AG09319 (cell line): ENCODE results near the gene MRM2.

Source experiments
- DNase-seq: peaks from one replicate; pipeline ENCODE4 v3.0.0-alpha.2; 2010; ENCODE audit warnings: low read depth; ENCODE audit errors: extremely low read depth
- TF ChIP-seq, protein P1 (sequence below): IDR thresholded peaks from 2 replicates; pipeline ENCODE4 v1.5.1; 2011; ENCODE audit warnings: low read depth, mild to moderate bottlenecking, inconsistent platforms, low read length, moderate library complexity

MRM2 gene

DNA sequence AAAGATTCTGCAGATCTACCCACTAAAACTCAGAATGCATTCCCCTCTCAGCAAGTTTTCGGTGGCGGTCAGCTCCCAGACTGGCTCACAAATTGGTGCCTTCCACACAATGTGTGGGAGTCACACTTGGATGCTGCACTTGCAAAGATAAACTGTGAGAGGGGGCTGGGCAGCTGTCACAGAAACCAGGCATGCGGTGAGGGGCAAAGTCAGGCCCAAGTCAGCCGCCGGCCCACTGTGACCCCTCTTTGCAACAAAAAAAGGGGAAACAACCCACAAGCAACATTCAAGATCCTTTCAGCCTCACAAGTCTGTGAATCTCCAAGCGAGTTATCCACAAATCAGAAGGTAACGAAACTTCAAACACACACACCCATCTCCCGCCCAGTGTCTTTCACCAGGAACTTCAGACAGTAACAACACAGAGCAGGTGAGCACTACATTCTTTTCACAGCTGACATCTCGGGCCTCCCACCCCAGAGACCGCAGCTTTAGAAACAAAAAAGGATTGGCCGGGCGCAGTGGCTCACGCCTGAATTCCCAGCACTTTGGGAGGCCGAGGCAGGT lies 40.3 kb upstream of the MRM2 start:
- TF ChIP-seq, protein P1, sequence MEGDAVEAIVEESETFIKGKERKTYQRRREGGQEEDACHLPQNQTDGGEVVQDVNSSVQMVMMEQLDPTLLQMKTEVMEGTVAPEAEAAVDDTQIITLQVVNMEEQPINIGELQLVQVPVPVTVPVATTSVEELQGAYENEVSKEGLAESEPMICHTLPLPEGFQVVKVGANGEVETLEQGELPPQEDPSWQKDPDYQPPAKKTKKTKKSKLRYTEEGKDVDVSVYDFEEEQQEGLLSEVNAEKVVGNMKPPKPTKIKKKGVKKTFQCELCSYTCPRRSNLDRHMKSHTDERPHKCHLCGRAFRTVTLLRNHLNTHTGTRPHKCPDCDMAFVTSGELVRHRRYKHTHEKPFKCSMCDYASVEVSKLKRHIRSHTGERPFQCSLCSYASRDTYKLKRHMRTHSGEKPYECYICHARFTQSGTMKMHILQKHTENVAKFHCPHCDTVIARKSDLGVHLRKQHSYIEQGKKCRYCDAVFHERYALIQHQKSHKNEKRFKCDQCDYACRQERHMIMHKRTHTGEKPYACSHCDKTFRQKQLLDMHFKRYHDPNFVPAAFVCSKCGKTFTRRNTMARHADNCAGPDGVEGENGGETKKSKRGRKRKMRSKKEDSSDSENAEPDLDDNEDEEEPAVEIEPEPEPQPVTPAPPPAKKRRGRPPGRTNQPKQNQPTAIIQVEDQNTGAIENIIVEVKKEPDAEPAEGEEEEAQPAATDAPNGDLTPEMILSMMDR: no peak
- DNase-seq: no peak

DNA sequence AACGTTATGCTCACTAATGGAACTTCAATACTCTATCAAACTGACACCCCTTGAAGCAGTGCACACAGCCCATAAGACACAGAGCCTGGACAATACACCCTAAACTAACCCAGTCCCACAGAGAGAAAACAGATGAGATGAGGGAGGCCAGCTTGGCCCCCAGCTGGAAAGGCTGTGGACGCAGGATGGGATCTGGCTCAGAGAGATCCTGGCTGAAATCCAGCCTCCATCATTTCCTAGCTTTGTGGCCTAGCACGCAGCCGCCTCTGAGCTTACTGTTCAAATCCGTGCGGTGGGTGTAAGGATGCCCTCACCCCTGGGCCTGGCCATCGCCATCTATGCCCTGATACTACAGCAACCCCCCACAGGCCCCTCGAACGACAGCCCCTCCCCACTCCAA lies 39.5 kb upstream of the MRM2 start:
- TF ChIP-seq, protein P1: no peak
- no peak for DNase-seq

DNA sequence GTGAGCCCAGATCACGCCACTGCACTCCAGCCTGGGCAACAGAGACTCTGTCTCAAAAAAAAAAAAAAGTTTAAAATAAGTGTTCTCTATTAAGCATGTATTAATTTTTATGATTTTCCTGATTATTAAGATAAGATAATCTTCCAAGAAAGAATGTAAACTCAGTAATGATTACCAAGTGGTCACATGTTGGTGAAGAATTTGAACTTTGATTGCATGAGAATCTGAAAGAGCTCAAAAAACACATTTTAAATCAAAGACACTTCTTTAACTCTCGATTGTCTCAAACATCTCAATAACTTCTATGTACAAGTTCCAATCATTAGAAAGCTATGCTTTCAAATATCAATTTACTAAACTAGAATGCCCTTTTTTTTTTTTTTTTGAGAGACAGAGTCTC lies 38.4 kb upstream of the MRM2 start:
- TF ChIP-seq, protein P1: no peak

DNA sequence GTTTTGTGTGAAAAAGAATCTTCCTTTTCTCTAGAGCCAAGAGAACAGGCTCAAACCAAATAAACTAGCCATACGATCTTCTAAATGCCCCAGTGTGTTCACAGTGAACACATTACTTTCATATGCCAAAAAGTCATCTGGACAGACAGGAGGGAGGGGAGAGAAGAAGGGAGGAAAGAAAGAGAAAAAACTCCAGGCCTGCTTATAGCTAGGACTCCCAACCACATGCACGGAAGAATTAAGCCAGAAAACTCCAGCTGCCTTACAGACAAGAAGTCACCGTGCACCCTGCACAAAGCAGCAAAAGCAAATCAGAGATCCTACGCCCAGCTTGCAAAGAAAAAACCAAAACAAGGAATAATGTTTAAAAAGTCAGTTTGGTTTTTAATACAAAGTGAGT lies 37.9 kb upstream of the MRM2 start:
- TF ChIP-seq, protein P1: no peak
- no peak for DNase-seq

More for the DNA sequence above, 38.4 kb upstream of the MRM2 start:
- DNase-seq: no peak

DNA sequence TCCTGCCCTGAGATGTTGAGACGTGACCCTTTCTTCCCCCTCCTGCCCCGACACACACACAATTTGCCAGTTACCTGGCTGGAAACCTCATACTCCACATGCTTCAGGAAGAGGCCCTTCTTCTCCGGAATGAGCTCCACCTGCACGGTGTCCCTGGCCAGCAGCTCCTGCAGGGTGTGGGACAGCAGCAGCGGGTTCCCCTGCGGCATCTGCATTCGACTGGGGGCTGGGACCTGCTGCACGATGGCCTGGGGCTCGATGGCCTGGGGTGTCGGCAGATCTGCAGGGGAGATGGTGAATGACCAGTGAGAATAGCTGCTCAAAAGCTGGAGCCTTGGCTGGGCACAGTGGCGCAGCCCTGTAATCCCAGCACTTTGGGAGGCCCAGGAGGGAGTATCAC lies 36.0 kb upstream of the MRM2 start:
- TF ChIP-seq, protein P1: no peak

DNA sequence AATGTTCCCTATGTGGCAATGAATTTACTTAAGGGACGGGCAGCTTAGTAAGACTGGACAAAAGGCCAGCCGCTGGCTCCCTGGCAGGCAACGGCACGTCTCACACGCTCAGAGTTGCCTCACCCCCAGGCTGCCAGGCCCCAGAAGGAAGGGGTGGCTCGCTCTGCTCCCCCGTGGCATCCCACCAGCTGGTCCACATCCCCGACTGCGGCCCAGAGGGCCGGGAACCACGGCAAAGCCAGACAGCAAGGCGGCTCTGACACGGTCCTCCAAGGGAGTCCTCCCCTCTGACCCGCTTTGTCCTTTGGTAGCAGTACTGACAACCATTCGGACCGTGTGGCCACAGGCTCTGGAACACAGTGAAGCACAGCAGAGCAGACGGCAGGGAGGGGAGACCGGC lies 34.1 kb upstream of the MRM2 start:
- TF ChIP-seq, protein P1: no peak
- no peak for DNase-seq

More for the DNA sequence above, 36.0 kb upstream of the MRM2 start:
- no peak for DNase-seq

DNA sequence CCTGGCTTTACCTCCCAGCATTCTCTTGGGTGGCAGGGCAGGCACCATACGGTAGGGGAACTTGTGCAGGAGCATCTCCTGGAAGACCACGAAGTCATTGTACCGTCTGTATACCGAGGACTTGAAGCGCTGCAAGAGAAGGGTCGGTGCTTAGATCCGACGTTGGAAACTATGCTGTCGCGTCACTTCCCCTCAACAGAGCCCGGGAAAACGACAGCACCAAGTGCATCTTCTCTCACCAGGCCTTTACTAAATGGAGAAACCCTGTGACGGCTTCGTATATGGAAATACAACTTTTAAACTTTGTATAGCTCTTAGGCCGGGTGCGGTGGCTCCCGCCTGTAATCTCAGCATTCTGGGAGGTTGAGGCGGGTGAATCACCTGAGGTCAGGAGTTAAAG lies 33.1 kb upstream of the MRM2 start:
- TF ChIP-seq, protein P1: no peak

More for the DNA sequence above, 33.1 kb upstream of the MRM2 start:
- DNase-seq: no peak
